ENCODE measurements around the gene PAX9.

Gene PAX9

GRCh38 chr14:36717363-36717762, 55.7 kb downstream of the PAX9 start:
- no peak for ATAC-seq
- TF ChIP-seq ZNF8 (CRISPR knock-in tag; IDR thresholded peaks at IDR 0.05) (no peak), SNAI2 (CRISPR knock-in tag; IDR thresholded peaks at IDR 0.05) (no peak), TSHZ2 (CRISPR knock-in tag; IDR thresholded peaks at IDR 0.05) (no peak), TOX (CRISPR knock-in tag; IDR thresholded peaks at IDR 0.05; ENCODE audit: borderline replicate concordance) (no peak), ZNF565 (CRISPR knock-in tag; conservative IDR thresholded peaks at IDR 0.05; ENCODE audit: low read depth) (no peak), ARNTL (CRISPR knock-in tag; IDR thresholded peaks at IDR 0.05; ENCODE audit: borderline replicate concordance, low read depth) (no peak), ZNF70 (CRISPR knock-in tag; IDR thresholded peaks at IDR 0.05) (no peak), ISL1 (CRISPR knock-in tag; IDR thresholded peaks at IDR 0.05) (no peak), ZC3H10 (CRISPR knock-in tag; IDR thresholded peaks at IDR 0.05) (no peak), BACH2 (CRISPR knock-in tag; IDR thresholded peaks at IDR 0.05; ENCODE audit: borderline replicate concordance) (no peak)

- no peak for TF ChIP-seq ESRRG (CRISPR knock-in tag; IDR thresholded peaks at IDR 0.05)
- no peak for TF ChIP-seq CREB5 (CRISPR knock-in tag; IDR thresholded peaks at IDR 0.05; ENCODE audit: low read depth)
- TF ChIP-seq RARB (CRISPR knock-in tag; IDR thresholded peaks at IDR 0.05): no peak
- no peak for TF ChIP-seq ZFP30 (CRISPR knock-in tag; IDR thresholded peaks at IDR 0.05)
- no peak for TF ChIP-seq PPARA (CRISPR knock-in tag; IDR thresholded peaks at IDR 0.05; ENCODE audit: borderline replicate concordance)
- TF ChIP-seq ZNF565 (CRISPR knock-in tag; conservative IDR thresholded peaks at IDR 0.05; ENCODE audit: low read depth): no peak
- TF ChIP-seq TCF4 (CRISPR knock-in tag; IDR thresholded peaks at IDR 0.05; ENCODE audit: borderline replicate concordance): no peak
- TF ChIP-seq OSR1 (CRISPR knock-in tag; IDR thresholded peaks at IDR 0.05): no peak
- no peak for TF ChIP-seq TSHZ2 (CRISPR knock-in tag; IDR thresholded peaks at IDR 0.05)
- TF ChIP-seq GLIS3 (CRISPR knock-in tag; IDR thresholded peaks at IDR 0.05): no peak
- no peak for ATAC-seq
These were observed 56.6 kb downstream of the PAX9 start for GRCh38 chr14:36718216-36718615.

GRCh38 chr14:36719823-36720222, 58.2 kb downstream of the PAX9 start:
- ATAC-seq: no peak
- TF ChIP-seq CREB5 (CRISPR knock-in tag; IDR thresholded peaks at IDR 0.05; ENCODE audit: low read depth) (no peak), ZNF565 (CRISPR knock-in tag; conservative IDR thresholded peaks at IDR 0.05; ENCODE audit: low read depth) (no peak), POU6F1 (CRISPR knock-in tag; IDR thresholded peaks at IDR 0.05; ENCODE audit: borderline replicate concordance, low read depth) (no peak), ZFP30 (CRISPR knock-in tag; IDR thresholded peaks at IDR 0.05) (no peak), ARNTL (CRISPR knock-in tag; IDR thresholded peaks at IDR 0.05; ENCODE audit: borderline replicate concordance, low read depth) (no peak), CSRNP3 (CRISPR knock-in tag; IDR thresholded peaks at IDR 0.05) (no peak), ZNF8 (CRISPR knock-in tag; IDR thresholded peaks at IDR 0.05) (no peak), ISL1 (CRISPR knock-in tag; IDR thresholded peaks at IDR 0.05) (no peak), ZC3H10 (CRISPR knock-in tag; IDR thresholded peaks at IDR 0.05) (no peak)

Measured in SK-N-SH treated with all-trans-retinoic acid at 6 μM for 48 hours (cell line).